GM12878 (cell line): ENCODE measurements around the gene UBA5.

Experiments
- CHD2 ChIP-seq: IDR thresholded peaks from 2 replicates; pipeline ENCODE4 v1.6.1; 2011; ENCODE audit warnings: low read depth, low read length, improper control_type of control experiment, borderline replicate concordance
- CTCF ChIP-seq, 3 experiments: IDR thresholded peaks in 2 of 3; conservative IDR thresholded peaks in 1 of 3; 2 replicates each; pipeline ENCODE4 v1.5.1; 2011; ENCODE audit warnings: low read depth in 3 of 3, low read length in 3 of 3, mild to moderate bottlenecking in 3 of 3, control low read depth in 2 of 3, moderate library complexity in 2 of 3, inconsistent platforms in 1 of 3, mixed read lengths in 1 of 3; ENCODE audit not compliant: control insufficient read depth in 2 of 3, insufficient read depth in 1 of 3; ENCODE audit errors: extremely low read depth in 1 of 3
- E2F4 ChIP-seq: IDR thresholded peaks from 2 replicates; pipeline ENCODE4 v1.6.1; 2012; ENCODE audit warnings: low read depth, low read length, improper control_type of control experiment
- EZH2 ChIP-seq: IDR thresholded peaks from 2 replicates; pipeline ENCODE4 v1.6.1; 2012; ENCODE audit warnings: low read depth, mild to moderate bottlenecking, control low read depth, inconsistent platforms, low read length, borderline replicate concordance; ENCODE audit not compliant: control insufficient read depth
- RAD21 ChIP-seq: IDR thresholded peaks from 2 replicates; pipeline ENCODE4 v1.6.1; 2011; ENCODE audit warnings: mild to moderate bottlenecking, low read depth, low read length, moderate library complexity; ENCODE audit not compliant: insufficient read depth
- RFX5 ChIP-seq: IDR thresholded peaks from 2 replicates; pipeline ENCODE4 v1.6.1; 2011; ENCODE audit warnings: low read depth, low read length, improper control_type of control experiment
- SP1 ChIP-seq: IDR thresholded peaks from one replicate; pipeline ENCODE4 v1.6.1; 2011; ENCODE audit warnings: low read depth, low read length
- STAT1 ChIP-seq: fragments of 450-650 bp; conservative IDR thresholded peaks from 2 replicates; pipeline ENCODE4 v1.6.1; 2014; ENCODE audit warnings: antibody characterized with exemption, mild to moderate bottlenecking
- YY1 ChIP-seq: IDR thresholded peaks from 2 replicates; pipeline ENCODE4 v1.6.1; 2011; ENCODE audit warnings: low read depth, mild to moderate bottlenecking, low read length
- ZNF274 ChIP-seq: IDR thresholded peaks from one replicate; pipeline ENCODE4 v1.8.0; 2011; ENCODE audit not compliant: insufficient read length, insufficient read depth

GRCh38 chr3:132635052-132635451, 25.1 kb upstream of the UBA5 start:
- TF ChIP-seq RAD21 (no peak), EZH2 (no peak), STAT1 (no peak), CHD2 (no peak), RFX5 (no peak), E2F4 (no peak), CTCF (IDR thresholded peaks at IDR 0.05 in 2 of 3, conservative IDR thresholded peaks at IDR 0.05 in 1 of 3; ENCODE audit: control insufficient read depth in 2 of 3, extremely low read depth in 1 of 3, insufficient read depth in 1 of 3, low read depth in 3 of 3, low read length in 3 of 3) (no peak), YY1 (no peak), ZNF274 (no peak), SP1 (no peak)
